Kidney epithelial cell (primary cell): Measurements from ENCODE around the gene RPL28. TPM values are rescaled to one million over a fixed set of nuclear protein-coding genes. Genes with fewer than 3 reads are reported as not detected.
"Not testable (repeated sequence)": the region's sequence is repeated elsewhere in the genome, so short reads cannot be mapped to it uniquely, and the experiment has no call there.

ENCODE experiments used
- DNase-seq: peaks from one replicate; pipeline ENCODE4 v3.0.0-alpha.2; 2010; ENCODE audit warnings: low read depth
- H3K27me3 ChIP-seq: 2 replicates; pipeline ENCODE4 v1.6.0; 2011; ENCODE audit warnings: low read length; ENCODE audit not compliant: control insufficient read depth, insufficient read depth
- H3K36me3 ChIP-seq: 2 replicates; pipeline ENCODE4 v1.5.1; 2011; ENCODE audit warnings: low read length; ENCODE audit not compliant: control insufficient read depth, insufficient read depth
- H3K4me3 ChIP-seq: 2 replicates; pipeline ENCODE4 v1.5.1; 2011; ENCODE audit warnings: low read depth, mild to moderate bottlenecking, control low read depth, low read length
- total RNA-seq: library from RNA; depleted of rRNA; stranded (reverse); fragments of >200 nt; gene quantifications from 2 replicates; pipeline ENCODE4 v1.2.3, GENCODE V29; 2015
- TF ChIP-seq, protein P1 (sequence below): IDR thresholded peaks from 2 replicates; pipeline ENCODE4 v1.5.1; 2011; ENCODE audit warnings: mild to moderate bottlenecking, moderate library complexity, low read length, control low read depth, inconsistent platforms; ENCODE audit not compliant: insufficient read depth, poor library complexity, severe bottlenecking

The RPL28 gene
- total RNA-seq, 1 donor from 2014 or later = 630 TPM

DNA sequence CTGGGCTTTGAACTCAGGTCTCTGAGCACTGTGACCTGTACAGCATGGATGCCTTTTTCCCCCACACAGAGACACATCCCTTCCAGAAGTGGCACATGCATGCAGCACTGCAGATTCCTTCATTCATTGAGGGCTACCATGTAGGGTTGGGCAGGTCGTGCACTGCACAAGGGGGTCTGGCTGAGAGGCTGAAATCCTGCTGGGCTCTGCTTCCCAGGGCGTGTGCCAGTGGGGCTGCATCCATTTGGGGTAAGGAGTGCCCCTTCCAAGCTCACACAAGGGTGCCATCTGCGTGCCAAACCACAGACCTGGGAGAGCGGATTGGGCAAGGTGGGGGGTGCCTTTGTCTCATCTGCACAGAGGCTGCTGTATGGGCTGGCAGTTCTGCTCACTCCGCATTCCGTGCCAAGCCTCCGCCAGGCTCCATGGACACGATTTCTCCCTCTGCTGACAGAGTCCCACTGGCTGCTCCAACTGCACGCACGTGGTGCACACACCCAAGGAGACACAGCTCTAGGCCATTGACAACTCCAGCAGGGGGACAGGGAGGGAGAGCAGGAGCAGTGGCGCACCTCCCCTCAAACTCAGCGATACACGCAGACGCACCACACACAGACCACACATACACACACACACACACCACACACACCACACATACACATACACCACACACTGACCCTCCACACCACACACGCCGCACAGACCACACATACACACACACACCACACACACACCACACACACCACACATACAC, 61.9 kb downstream of the RPL28 start:
- no peak for DNase-seq
- Histone ChIP-seq H3K27me3 (peaks cover 88% of the 10 kb centered on the region), H3K36me3 (no peaks in the 10 kb centered on the region), H3K4me3 (no peak overlapping the region)
- TF ChIP-seq, protein P1, sequence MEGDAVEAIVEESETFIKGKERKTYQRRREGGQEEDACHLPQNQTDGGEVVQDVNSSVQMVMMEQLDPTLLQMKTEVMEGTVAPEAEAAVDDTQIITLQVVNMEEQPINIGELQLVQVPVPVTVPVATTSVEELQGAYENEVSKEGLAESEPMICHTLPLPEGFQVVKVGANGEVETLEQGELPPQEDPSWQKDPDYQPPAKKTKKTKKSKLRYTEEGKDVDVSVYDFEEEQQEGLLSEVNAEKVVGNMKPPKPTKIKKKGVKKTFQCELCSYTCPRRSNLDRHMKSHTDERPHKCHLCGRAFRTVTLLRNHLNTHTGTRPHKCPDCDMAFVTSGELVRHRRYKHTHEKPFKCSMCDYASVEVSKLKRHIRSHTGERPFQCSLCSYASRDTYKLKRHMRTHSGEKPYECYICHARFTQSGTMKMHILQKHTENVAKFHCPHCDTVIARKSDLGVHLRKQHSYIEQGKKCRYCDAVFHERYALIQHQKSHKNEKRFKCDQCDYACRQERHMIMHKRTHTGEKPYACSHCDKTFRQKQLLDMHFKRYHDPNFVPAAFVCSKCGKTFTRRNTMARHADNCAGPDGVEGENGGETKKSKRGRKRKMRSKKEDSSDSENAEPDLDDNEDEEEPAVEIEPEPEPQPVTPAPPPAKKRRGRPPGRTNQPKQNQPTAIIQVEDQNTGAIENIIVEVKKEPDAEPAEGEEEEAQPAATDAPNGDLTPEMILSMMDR = peak; percentile 13

DNA sequence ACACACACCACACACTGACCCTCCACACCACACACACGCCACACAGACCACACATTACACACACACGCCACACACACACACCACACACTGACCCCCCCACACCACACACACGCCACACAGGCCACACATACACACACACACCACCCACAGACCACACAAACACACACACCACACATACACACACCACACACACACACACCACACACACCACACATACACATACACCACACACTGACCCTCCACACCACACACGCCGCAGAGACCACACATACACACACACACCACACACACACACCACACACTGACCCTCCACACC, 62.4 kb downstream of the RPL28 start:
- not testable (repeated sequence) for DNase-seq, H3K36me3 ChIP-seq, H3K4me3 ChIP-seq
- peaks cover 85% of the 10 kb centered on the region for H3K27me3 ChIP-seq

DNA sequence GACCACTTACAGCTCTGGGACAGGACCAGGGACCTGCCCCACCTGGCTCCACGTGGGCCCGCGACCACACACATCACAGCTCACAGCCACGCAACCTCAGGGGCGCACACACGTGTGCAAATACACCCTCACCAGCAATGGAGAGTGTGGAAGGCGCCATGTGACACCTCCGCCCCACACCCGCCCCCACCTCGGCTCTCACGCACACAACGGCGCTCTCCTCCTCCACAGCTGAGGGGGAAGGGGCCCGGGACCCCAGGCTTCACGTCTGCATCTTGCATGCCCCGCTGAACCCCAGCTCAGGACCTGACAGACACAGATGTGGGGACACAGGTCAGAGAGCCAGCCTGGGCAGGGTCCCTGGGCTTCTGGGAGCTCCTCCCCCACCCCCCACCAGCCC, 63.7 kb downstream of the RPL28 start:
- Histone ChIP-seq H3K27me3 (peaks cover 73% of the 10 kb centered on the region), H3K36me3 (no peaks in the 10 kb centered on the region), H3K4me3 (no peak overlapping the region)
- TF ChIP-seq, protein P1 = no peak
- no peak for DNase-seq

DNA sequence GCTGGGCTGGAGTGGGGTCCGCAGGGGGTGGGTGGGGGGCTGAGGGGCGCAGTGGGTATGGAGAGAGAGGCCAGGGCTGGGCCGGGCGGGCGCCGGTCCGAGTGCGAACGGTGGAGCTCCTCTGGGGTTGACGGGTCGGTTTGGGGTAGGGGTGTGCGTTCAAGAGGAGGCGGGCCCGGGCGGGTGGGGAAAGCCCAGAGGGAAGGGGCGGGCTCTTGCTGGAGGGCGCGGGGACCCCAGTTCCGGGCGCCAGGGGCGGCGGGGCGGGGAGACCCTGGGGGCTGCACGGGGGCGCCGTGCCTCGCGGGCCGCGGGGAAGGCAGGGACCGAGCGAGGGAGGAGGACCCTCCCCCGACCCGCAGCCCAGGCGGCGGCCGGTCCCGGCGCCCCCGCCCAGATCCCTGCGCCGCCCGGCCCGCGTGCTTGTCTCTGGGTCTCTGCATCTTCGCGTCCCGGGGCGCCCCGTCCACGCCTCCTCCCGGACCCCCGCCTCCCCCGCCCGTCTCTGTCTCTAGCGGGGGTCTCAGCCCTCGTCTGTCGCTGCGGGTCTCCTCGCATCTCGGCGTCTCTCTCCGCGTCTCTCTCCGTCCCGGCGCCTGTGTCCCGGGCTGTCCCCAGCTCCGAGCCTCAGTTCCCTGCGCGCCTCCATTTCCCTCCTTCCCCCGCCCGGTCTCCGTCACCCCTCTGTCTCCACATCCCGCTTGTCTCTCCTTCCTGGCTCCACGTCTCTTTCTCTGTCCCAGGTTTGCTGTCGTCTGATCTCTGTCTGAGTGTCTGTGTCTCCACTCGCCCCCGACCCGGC, 65.6 kb downstream of the RPL28 start:
- no peak overlapping the region for H3K4me3 ChIP-seq
- DNase-seq = no peak
- H3K27me3 ChIP-seq = peaks cover 61% of the 10 kb centered on the region
- TF ChIP-seq, protein P1 = no peak
- H3K36me3 ChIP-seq = no peaks in the 10 kb centered on the region

DNA sequence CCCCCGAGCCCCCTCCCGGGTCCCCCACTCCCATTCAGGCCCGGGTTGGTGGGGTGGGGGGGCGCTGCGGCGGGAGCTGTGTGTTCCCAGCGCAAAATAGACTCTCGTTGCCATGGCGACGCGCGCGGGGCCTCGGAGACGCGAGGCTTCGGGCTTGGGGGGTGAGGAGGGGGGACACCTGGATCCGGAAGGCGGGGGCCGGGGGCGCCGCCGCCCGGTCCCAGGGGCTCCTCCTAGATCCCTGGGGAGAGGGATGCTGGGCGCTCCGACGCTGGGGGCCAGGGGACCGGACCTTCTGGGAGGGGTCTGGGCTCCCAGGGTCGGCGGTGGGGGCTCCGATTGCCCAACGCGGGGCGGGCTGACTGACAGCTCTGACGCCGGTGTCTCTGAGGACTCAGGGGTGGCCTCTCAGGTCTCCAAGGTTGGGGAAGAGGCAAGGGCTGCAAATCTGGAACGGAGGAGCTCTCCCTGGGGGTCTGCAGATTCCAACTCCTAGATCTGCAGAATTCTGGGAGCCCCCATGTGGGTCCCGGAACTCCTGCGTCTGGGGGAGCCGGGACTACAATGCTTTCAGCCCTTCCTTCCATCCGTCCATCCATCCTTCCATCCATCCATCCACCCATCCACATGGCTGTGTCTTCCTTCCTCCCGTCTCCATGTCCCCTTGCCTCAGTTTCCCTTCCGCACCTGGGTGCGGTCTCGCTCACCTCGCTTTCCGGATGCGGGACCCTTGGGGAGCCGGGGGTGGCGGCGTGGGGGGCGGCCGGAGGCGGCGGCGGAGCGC, 66.4 kb downstream of the RPL28 start:
- no peak for DNase-seq
- Histone ChIP-seq H3K36me3 (no peaks in the 10 kb centered on the region), H3K4me3 (no peak overlapping the region), H3K27me3 (peaks cover 53% of the 10 kb centered on the region)
- TF ChIP-seq, protein P1 = no peak

Other genes starting within 250 kb of the RPL28 start
- 5.8 and 7.1 TPM in 2 replicates for gene TNNT1, start 236.7 kb upstream of the RPL28 start, total RNA-seq
- gene TNNI3, start 228.2 kb upstream of the RPL28 start, total RNA-seq = 2.7 and 4.7 TPM in 2 replicates
- 0.21 and 1.3 TPM in 2 replicates for gene DNAAF3, start 219.3 kb upstream of the RPL28 start, total RNA-seq
- gene SYT5, start 205.6 kb upstream of the RPL28 start, total RNA-seq = 0.17 TPM in 1 of 2 replicates, not detected in the other
- gene PTPRH, start 176.4 kb upstream of the RPL28 start, total RNA-seq = 0.55 and 2.1 TPM in 2 replicates
- 2.3 and 7.5 TPM in 2 replicates for gene TMEM86B, start 157.2 kb upstream of the RPL28 start, total RNA-seq
- 41.5 and 51.3 TPM in 2 replicates for gene PPP6R1, start 126.9 kb upstream of the RPL28 start, total RNA-seq
- 64.3 and 77.8 TPM in 2 replicates for gene HSPBP1, start 105.8 kb upstream of the RPL28 start, total RNA-seq
- gene BRSK1, start 101.9 kb upstream of the RPL28 start, total RNA-seq = 4.7 and 6.0 TPM in 2 replicates
- not detected in 2 replicates for gene TMEM150B, start 60.6 kb upstream of the RPL28 start, total RNA-seq
- 9.6 and 11.9 TPM in 2 replicates for gene KMT5C, start 46.1 kb upstream of the RPL28 start, total RNA-seq
- 0.14 and 0.29 TPM in 2 replicates for gene COX6B2, start 31.2 kb upstream of the RPL28 start, total RNA-seq
- 0.07 TPM in 1 of 2 replicates, not detected in the other for gene GARIN5B, start 22.7 kb upstream of the RPL28 start, total RNA-seq
- 32.1 and 38.7 TPM in 2 replicates for gene IL11, start 15.5 kb upstream of the RPL28 start, total RNA-seq
- gene TMEM190, start 9.1 kb upstream of the RPL28 start, total RNA-seq = not detected in 2 replicates
- 1.4 and 4.1 TPM in 2 replicates for gene TMEM238, start 1.6 kb upstream of the RPL28 start, total RNA-seq
- gene UBE2S, start 21.9 kb downstream of the RPL28 start, total RNA-seq = 53.4 and 53.6 TPM in 2 replicates
- gene SHISA7, start 57.4 kb downstream of the RPL28 start, total RNA-seq = not detected in 2 replicates
- 49.8 and 60.5 TPM in 2 replicates for gene ISOC2, start 75.7 kb downstream of the RPL28 start, total RNA-seq
- not detected in 2 replicates for gene C19orf85, start 78.8 kb downstream of the RPL28 start, total RNA-seq
- 7.3 and 15.8 TPM in 2 replicates for gene ZNF628, start 90.7 kb downstream of the RPL28 start, total RNA-seq
- 17.1 and 18.2 TPM in 2 replicates for gene NAT14, start 99.3 kb downstream of the RPL28 start, total RNA-seq
- 0.21 and 0.33 TPM in 2 replicates for gene SSC5D, start 102.5 kb downstream of the RPL28 start, total RNA-seq
- gene SBK2, start 151.2 kb downstream of the RPL28 start, total RNA-seq = 0.14 and 0.17 TPM in 2 replicates
- gene SBK3, start 159.6 kb downstream of the RPL28 start, total RNA-seq = 0.33 TPM in 1 of 2 replicates, not detected in the other
- 14.4 and 22.0 TPM in 2 replicates for gene ZNF579, start 194.9 kb downstream of the RPL28 start, total RNA-seq
- gene FIZ1, start 213.6 kb downstream of the RPL28 start, total RNA-seq = 8.4 and 9.4 TPM in 2 replicates
- gene ZNF524, start 214.4 kb downstream of the RPL28 start, total RNA-seq = 32.7 and 35.0 TPM in 2 replicates
- gene ZNF865, start 219.7 kb downstream of the RPL28 start, total RNA-seq = 5.6 and 7.6 TPM in 2 replicates
- 3.6 and 6.3 TPM in 2 replicates for gene ZNF784, start 238.6 kb downstream of the RPL28 start, total RNA-seq